ENCODE measurements around the gene SOX10. TPM values are rescaled to one million over a fixed set of nuclear protein-coding genes. Genes with fewer than 3 reads are reported as not detected.

Gene SOX10
- total and polyA plus RNA-seq, 9 of the 15 experiments (the other 6 are each of a cell fraction or from before 2014, with no cell fraction given) = not detected

DNA sequence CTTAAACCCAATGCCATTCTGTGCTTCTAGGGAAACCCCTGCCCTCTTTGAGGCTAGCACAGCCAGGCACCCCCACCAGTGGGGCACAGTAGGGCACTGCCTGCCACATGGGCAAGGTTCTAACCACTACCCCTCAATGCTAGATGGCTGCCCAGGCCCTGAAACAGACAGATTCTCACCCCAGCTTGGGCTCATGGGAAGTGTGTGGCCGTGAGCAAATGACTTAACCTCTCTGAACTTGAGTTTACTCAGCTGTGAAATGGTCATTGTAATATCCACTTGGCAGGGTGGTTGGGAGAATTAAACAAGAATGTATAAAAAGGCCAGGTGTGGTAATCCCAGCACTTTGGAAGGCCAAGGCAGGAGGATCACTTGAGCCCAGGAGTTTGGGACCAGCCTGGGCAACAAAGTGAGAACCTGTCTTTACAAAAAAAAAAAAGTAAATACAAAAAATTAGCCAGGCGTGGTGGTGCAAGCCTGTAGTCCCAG is 53.4 kb downstream of the SOX10 start (continued):
- TF ChIP-seq, protein P1, sequence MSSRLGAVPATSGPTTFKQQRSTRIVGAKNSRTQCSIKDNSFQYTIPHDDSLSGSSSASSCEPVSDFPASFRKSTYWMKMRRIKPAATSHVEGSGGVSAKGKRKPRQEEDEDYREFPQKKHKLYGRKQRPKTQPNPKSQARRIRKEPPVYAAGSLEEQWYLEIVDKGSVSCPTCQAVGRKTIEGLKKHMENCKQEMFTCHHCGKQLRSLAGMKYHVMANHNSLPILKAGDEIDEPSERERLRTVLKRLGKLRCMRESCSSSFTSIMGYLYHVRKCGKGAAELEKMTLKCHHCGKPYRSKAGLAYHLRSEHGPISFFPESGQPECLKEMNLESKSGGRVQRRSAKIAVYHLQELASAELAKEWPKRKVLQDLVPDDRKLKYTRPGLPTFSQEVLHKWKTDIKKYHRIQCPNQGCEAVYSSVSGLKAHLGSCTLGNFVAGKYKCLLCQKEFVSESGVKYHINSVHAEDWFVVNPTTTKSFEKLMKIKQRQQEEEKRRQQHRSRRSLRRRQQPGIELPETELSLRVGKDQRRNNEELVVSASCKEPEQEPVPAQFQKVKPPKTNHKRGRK (tag; IDR thresholded peaks at IDR 0.05) = no peak
- no peak for TF ChIP-seq ZNF384 (IDR thresholded peaks at IDR 0.05; ENCODE audit: low read depth, low read length)

DNA sequence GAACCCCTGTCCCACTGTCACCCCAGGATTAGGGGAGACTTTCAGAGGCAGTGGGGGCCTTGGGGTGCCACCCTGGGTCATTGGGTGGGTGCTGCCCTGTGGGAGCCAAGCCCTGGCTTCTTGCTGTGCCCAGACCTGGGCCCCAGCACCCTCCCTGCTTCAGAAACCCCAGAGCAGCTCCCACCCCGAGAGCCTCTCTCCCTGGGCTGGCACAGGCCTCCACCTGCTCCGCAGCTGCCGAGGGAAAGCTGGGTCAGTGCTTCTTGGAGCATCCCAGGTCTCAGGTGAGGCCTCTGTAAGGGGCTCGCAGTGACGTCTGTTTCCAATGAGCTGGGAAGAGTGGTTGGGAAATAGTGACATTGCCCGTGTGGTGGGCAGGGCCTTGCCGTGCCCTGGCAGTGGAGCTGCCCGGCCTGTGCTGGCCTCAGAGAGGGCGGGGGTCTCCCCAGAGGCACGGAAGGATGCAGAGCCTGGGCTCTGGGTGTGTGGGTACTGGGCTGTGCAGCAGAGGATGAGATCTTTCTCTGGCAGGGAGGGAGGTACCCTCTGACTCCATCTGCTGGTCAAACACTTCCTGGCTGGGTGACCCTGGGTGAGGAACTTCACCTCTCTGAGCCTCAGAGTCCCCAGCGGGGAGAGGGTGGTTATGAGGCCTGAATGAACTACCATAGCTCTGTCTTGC is 53.9 kb downstream of the SOX10 start:
- BruUV-seq (replicated peaks) = no TSS peak
- no peak overlapping the region for H3K4me2 ChIP-seq (ENCODE audit: insufficient read depth, low read length)
- intact Hi-C loops (cut with micrococcal nuclease) (no loop called here), in situ Hi-C loops (cut with MboI) (no loop called here)
- ChIA-PET CTCF (ENCODE audit: low intra/inter-chr PET ratio) (interaction anchor here (1.3 kb wide), 1 partner anchor 25 kb away, joined by 3 read pairs; no protein-coding TSS in a partner anchor), POLR2A (interaction anchor here (0.7 to 1.2 kb wide), 2 partner anchors 20 to 35 kb away, joined by 3 to 5 read pairs; no protein-coding TSS in a partner anchor)
- H3K9me1 ChIP-seq (ENCODE audit: control insufficient read depth, insufficient read depth, low read length) = no peaks in the 10 kb centered on the region
- no peaks in the 10 kb centered on the region for H3K9me3 ChIP-seq (replicated peaks; ENCODE audit: control insufficient read depth, insufficient read depth, low read depth, low read length)
- peak in 1 of 4 experiments; percentile 29 for DNase-seq (ENCODE audit: extremely low read depth in 1 of 4, low spot score in 3 of 4)
- H3K27me3 ChIP-seq (ENCODE audit: control insufficient read depth in 2 of 2, insufficient read depth in 2 of 2, low read length in 2 of 2) = no peaks in the 10 kb centered on the region
- H3K4me3 ChIP-seq = no peak overlapping the region
- no peak overlapping the region for H2AFZ ChIP-seq (ENCODE audit: low read depth, low read length)
- peak overlapping the region in 1 of 2 experiments; percentile 45; a peak in 1 of 4 replicates for H3K9ac ChIP-seq (ENCODE audit: insufficient read depth in 1 of 2, low read depth in 2 of 2, low read length in 2 of 2)
- no peak for ATAC-seq
- H3K27ac ChIP-seq (ENCODE audit: extremely low read depth, low read depth, low read length) = no peak overlapping the region
- peaks cover 9 to 28% of the 10 kb centered on the region in 2 experiments; a peak in 4 of 5 replicates for H3K4me1 ChIP-seq (replicated peaks in 1 of 2; ENCODE audit: control insufficient read depth in 2 of 2, insufficient read depth in 2 of 2, low read length in 2 of 2)
- 73% methylated on average over 5 of the region's 11 CpGs for WGBS (ENCODE audit: insufficient coverage, low coverage, missing lambda C conversion rate)
- H4K20me1 ChIP-seq (replicated peaks; ENCODE audit: control insufficient read depth, insufficient read depth, low read length) = no peaks in the 10 kb centered on the region
- peaks cover 23% of the 10 kb centered on the region; the same call in 2 of the 3 replicates for H3K36me3 ChIP-seq (ENCODE audit: control insufficient read depth, insufficient read depth, low read length)
- no peak for FAIRE-seq
- no peaks in the 10 kb centered on the region for H3K79me2 ChIP-seq (ENCODE audit: control insufficient read depth, insufficient read depth, low read length)
- TF ChIP-seq POLR2G (IDR thresholded peaks at IDR 0.05; ENCODE audit: low read depth, low read length) (peak; percentile 32; the same call in 1 of the 2 replicates), ZFP36 (IDR thresholded peaks at IDR 0.05; ENCODE audit: low read depth, low read length, partially characterized antibody) (peak; percentile 83), KLF13 (tag; IDR thresholded peaks at IDR 0.05; ENCODE audit: borderline replicate concordance, low read depth) (no peak)
- TF ChIP-seq, protein P2, sequence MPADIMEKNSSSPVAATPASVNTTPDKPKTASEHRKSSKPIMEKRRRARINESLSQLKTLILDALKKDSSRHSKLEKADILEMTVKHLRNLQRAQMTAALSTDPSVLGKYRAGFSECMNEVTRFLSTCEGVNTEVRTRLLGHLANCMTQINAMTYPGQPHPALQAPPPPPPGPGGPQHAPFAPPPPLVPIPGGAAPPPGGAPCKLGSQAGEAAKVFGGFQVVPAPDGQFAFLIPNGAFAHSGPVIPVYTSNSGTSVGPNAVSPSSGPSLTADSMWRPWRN (IDR thresholded peaks at IDR 0.05; ENCODE audit: low read depth) = no peak
- TF ChIP-seq, protein P3, sequence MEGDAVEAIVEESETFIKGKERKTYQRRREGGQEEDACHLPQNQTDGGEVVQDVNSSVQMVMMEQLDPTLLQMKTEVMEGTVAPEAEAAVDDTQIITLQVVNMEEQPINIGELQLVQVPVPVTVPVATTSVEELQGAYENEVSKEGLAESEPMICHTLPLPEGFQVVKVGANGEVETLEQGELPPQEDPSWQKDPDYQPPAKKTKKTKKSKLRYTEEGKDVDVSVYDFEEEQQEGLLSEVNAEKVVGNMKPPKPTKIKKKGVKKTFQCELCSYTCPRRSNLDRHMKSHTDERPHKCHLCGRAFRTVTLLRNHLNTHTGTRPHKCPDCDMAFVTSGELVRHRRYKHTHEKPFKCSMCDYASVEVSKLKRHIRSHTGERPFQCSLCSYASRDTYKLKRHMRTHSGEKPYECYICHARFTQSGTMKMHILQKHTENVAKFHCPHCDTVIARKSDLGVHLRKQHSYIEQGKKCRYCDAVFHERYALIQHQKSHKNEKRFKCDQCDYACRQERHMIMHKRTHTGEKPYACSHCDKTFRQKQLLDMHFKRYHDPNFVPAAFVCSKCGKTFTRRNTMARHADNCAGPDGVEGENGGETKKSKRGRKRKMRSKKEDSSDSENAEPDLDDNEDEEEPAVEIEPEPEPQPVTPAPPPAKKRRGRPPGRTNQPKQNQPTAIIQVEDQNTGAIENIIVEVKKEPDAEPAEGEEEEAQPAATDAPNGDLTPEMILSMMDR (IDR thresholded peaks at IDR 0.05 in 2 of 3, conservative IDR thresholded peaks at IDR 0.05 in 1 of 3; ENCODE audit: insufficient read depth in 2 of 3, low read depth in 1 of 3, low read length in 3 of 3) = peak; percentile 9 to 37 (median 31); a peak in 3 of 6 replicates
